Measurements from ENCODE around the gene CHIA. TPM values are rescaled to one million over a fixed set of nuclear protein-coding genes. Genes with fewer than 3 reads are reported as not detected.

The CHIA gene
- total and polyA plus RNA-seq, 2 experiments from 2014 or later: not detected

DNA sequence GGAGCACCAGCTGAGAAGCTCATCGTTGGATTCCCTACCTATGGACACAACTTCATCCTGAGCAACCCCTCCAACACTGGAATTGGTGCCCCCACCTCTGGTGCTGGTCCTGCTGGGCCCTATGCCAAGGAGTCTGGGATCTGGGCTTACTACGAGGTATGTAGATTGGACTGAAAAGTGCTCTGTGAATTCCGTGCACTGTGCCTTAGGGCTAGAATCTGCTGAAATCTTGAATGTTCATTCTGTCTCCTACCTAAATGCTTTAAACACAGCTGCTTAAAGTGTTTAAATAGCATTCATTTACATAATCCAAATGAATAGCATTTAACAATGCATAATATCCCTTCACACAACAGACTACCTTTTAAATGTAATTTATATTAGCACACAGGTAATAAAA, 27.9 kb downstream of the CHIA start:
- Histone ChIP-seq H4K20me1 (ENCODE audit: insufficient read depth, poor library complexity, severe bottlenecking) (no peaks in the 10 kb centered on the region), H3K36me3 (replicated peaks; ENCODE audit: insufficient read depth, low read depth) (no peaks in the 10 kb centered on the region), H3K27ac (no peak overlapping the region), H3K4me2 (no peak overlapping the region), H3K9me3 (ENCODE audit: low read depth) (no peaks in the 10 kb centered on the region), H3K4me3 (no peak overlapping the region), H3K9me2 (replicated peaks; ENCODE audit: insufficient read depth) (no peaks in the 10 kb centered on the region), H3K27me3 (no peaks in the 10 kb centered on the region), H3K4me1 (ENCODE audit: insufficient read depth) (no peaks in the 10 kb centered on the region), H3K79me2 (no peaks in the 10 kb centered on the region), H2AFZ (no peak overlapping the region)
- WGBS (ENCODE audit: low lambda C conversion rate, missing lambda C conversion rate): 77% methylated on average over 3 of the region's 3 CpGs
- TF ChIP-seq EZH2 (IDR thresholded peaks at IDR 0.05; ENCODE audit: borderline replicate concordance): no peak
- TF ChIP-seq EZH2phosphoT487 (IDR thresholded peaks at IDR 0.05; ENCODE audit: low read depth, severe bottlenecking, unreplicated experiment): no peak
- no peak for TF ChIP-seq CTCF (IDR thresholded peaks at IDR 0.05; ENCODE audit: poor library complexity)
- DNase-seq (ENCODE audit: low spot score): no peak

GRCh38 chr1:111320066-111320879, 29.6 kb downstream of the CHIA start:
- 83% methylated on average over 12 of the region's 12 CpGs for WGBS (ENCODE audit: low lambda C conversion rate, missing lambda C conversion rate)
- no peaks in the 10 kb centered on the region for H3K36me3 ChIP-seq (replicated peaks; ENCODE audit: insufficient read depth, low read depth)
- no peak for DNase-seq (ENCODE audit: low spot score)
- TF ChIP-seq EZH2phosphoT487 (IDR thresholded peaks at IDR 0.05; ENCODE audit: low read depth, severe bottlenecking, unreplicated experiment) (no peak), CTCF (IDR thresholded peaks at IDR 0.05; ENCODE audit: poor library complexity) (no peak), EZH2 (IDR thresholded peaks at IDR 0.05; ENCODE audit: borderline replicate concordance) (no peak)
- H3K4me1 ChIP-seq (ENCODE audit: insufficient read depth): no peaks in the 10 kb centered on the region
- H4K20me1 ChIP-seq (ENCODE audit: insufficient read depth, poor library complexity, severe bottlenecking): no peaks in the 10 kb centered on the region
- H3K27ac ChIP-seq: no peak overlapping the region
- H3K9me2 ChIP-seq (replicated peaks; ENCODE audit: insufficient read depth): no peaks in the 10 kb centered on the region
- H3K79me2 ChIP-seq: no peaks in the 10 kb centered on the region
- no peaks in the 10 kb centered on the region for H3K27me3 ChIP-seq
- H3K4me2 ChIP-seq: no peak overlapping the region
- H3K4me3 ChIP-seq: no peak overlapping the region
- no peaks in the 10 kb centered on the region for H3K9me3 ChIP-seq (ENCODE audit: low read depth)
- no peak overlapping the region for H2AFZ ChIP-seq

- 67% methylated on average over 1 of the region's 1 CpG for WGBS (ENCODE audit: low lambda C conversion rate, missing lambda C conversion rate)
- Histone ChIP-seq H2AFZ (no peak overlapping the region), H3K79me2 (no peaks in the 10 kb centered on the region), H3K4me3 (no peak overlapping the region), H3K4me1 (ENCODE audit: insufficient read depth) (no peaks in the 10 kb centered on the region), H3K4me2 (no peak overlapping the region), H4K20me1 (ENCODE audit: insufficient read depth, poor library complexity, severe bottlenecking) (no peaks in the 10 kb centered on the region), H3K36me3 (replicated peaks; ENCODE audit: insufficient read depth, low read depth) (no peaks in the 10 kb centered on the region), H3K27me3 (no peaks in the 10 kb centered on the region), H3K27ac (no peak overlapping the region), H3K9me3 (ENCODE audit: low read depth) (no peaks in the 10 kb centered on the region), H3K9me2 (replicated peaks; ENCODE audit: insufficient read depth) (no peaks in the 10 kb centered on the region)
- no peak for DNase-seq (ENCODE audit: low spot score)
- no peak for TF ChIP-seq EZH2phosphoT487 (IDR thresholded peaks at IDR 0.05; ENCODE audit: low read depth, severe bottlenecking, unreplicated experiment)
- no peak for TF ChIP-seq CTCF (IDR thresholded peaks at IDR 0.05; ENCODE audit: poor library complexity)
- TF ChIP-seq EZH2 (IDR thresholded peaks at IDR 0.05; ENCODE audit: borderline replicate concordance): no peak
Measured at GRCh38 chr1:111323231-111323630, 32.6 kb downstream of the CHIA start.

Measured in hepatocyte (in vitro differentiated cells).